NCI-H526 treated with DMSO at 0.1 percent for 48 hours (cell line): ENCODE results near the gene KRTAP25-1.

Experiments
- DNase-seq: peaks from one replicate; lab custom pipeline; 2025; lab: John Stamatoyannopoulos, UW

The KRTAP25-1 gene

GRCh38 chr21:30289215-30289614 is at the start of gene KRTAP25-1:
Gene KRTAP25-1 (minus strand): TSS chr21:30289514. CDS start chr21:30289490, 24 bp downstream.
- no peak for DNase-seq

GRCh38 chr21:30338717-30339116 is 49.4 kb upstream of the KRTAP25-1 start:
- DNase-seq, result no peak

- DNase-seq, result no peak
Measured at GRCh38 chr21:30337772-30338171, 48.5 kb upstream of the KRTAP25-1 start.

GRCh38 chr21:30337276-30337744 is 48.0 kb upstream of the KRTAP25-1 start, which contains the start of gene KRTAP27-1:
Gene KRTAP27-1 (minus strand): TSS chr21:30337694. CDS start chr21:30337668, 26 bp downstream.
- DNase-seq, result no peak

- no peak for DNase-seq
Measured at GRCh38 chr21:30336596-30336995, 47.3 kb upstream of the KRTAP25-1 start.

- no peak for DNase-seq
Measured at GRCh38 chr21:30333736-30334135, 44.4 kb upstream of the KRTAP25-1 start.

- no peak for DNase-seq
Measured at GRCh38 chr21:30332681-30333080, 43.4 kb upstream of the KRTAP25-1 start.

GRCh38 chr21:30329203-30329875 is 40.0 kb upstream of the KRTAP25-1 start:
- no peak for DNase-seq

GRCh38 chr21:30326390-30326789 is 37.1 kb upstream of the KRTAP25-1 start:
- no peak for DNase-seq

- DNase-seq, result no peak
Measured at GRCh38 chr21:30320215-30320614, 30.9 kb upstream of the KRTAP25-1 start, which contains the start of gene KRTAP26-1. Gene KRTAP26-1 (minus strand): TSS chr21:30320315. CDS start chr21:30320035, 280 bp downstream.

- DNase-seq, result no peak
Measured at GRCh38 chr21:30315701-30316100, 26.4 kb upstream of the KRTAP25-1 start.

- DNase-seq, result no peak
Measured at GRCh38 chr21:30306884-30307283, 17.6 kb upstream of the KRTAP25-1 start.

GRCh38 chr21:30305136-30305535 is 15.8 kb upstream of the KRTAP25-1 start:
- no peak for DNase-seq

- no peak for DNase-seq
Measured at GRCh38 chr21:30282850-30283249, 6.5 kb downstream of the KRTAP25-1 start, which contains the start of gene KRTAP24-1. Gene KRTAP24-1 (minus strand): TSS chr21:30282950. CDS start chr21:30282932, 18 bp downstream.

- DNase-seq, result no peak
Measured at GRCh38 chr21:30271611-30272010, 17.7 kb downstream of the KRTAP25-1 start.

- DNase-seq, result no peak
Measured at GRCh38 chr21:30271156-30271555, 18.2 kb downstream of the KRTAP25-1 start.

- no peak for DNase-seq
Measured at GRCh38 chr21:30269803-30270530, 19.3 kb downstream of the KRTAP25-1 start.

- DNase-seq, result no peak
Measured at GRCh38 chr21:30268608-30269197, 20.6 kb downstream of the KRTAP25-1 start.

GRCh38 chr21:30257773-30258172 is 31.5 kb downstream of the KRTAP25-1 start:
- DNase-seq, result no peak

GRCh38 chr21:30256100-30256499 is 33.2 kb downstream of the KRTAP25-1 start:
- DNase-seq, result no peak

GRCh38 chr21:30255679-30256078 is 33.6 kb downstream of the KRTAP25-1 start:
- DNase-seq, result no peak

GRCh38 chr21:30251781-30252180 is 37.5 kb downstream of the KRTAP25-1 start:
- DNase-seq, result no peak

GRCh38 chr21:30249936-30250335 is 39.4 kb downstream of the KRTAP25-1 start:
- no peak for DNase-seq
